Measurements from ENCODE around the gene C10orf71. TPM values are rescaled to one million over a fixed set of nuclear protein-coding genes. Genes with fewer than 3 reads are reported as not detected.

C10orf71 gene
- total and polyA plus RNA-seq, 2 of the 8 experiments (the other 6 are each of a cell fraction or from before 2014, with no cell fraction given), result not detected

- H3K9me3 ChIP-seq (ENCODE audit: insufficient read depth in 2 of 2, low read depth in 1 of 2, low read length in 1 of 2), result no peaks in the 10 kb centered on the region
- no peak for TF ChIP-seq TEAD4 (IDR thresholded peaks at IDR 0.05; ENCODE audit: low read depth, low read length)
- no peak for TF ChIP-seq SIX5 (IDR thresholded peaks at IDR 0.05; ENCODE audit: low read depth, low read length)
Measured at GRCh38 chr10:49280001-49280408, 19.0 kb upstream of the C10orf71 start.

More at GRCh38 chr10:49280001-49280408, 19.0 kb upstream of the C10orf71 start:
- no peak overlapping the region for H2AK5ac ChIP-seq (ENCODE audit: low read depth, low read length)
- H3K27ac ChIP-seq (ENCODE audit: low read depth, low read length), result no peak overlapping the region
- ChIA-PET CTCF (ENCODE audit: partially characterized antibody) (interaction anchor here (0.8 to 3.3 kb wide), 8 partner anchors 9 to 146 kb away, joined by 3 to 16 read pairs (median 5); partner anchors contain the start of gene FAM170B), POLR2A (ENCODE audit: partially characterized antibody) (no interaction called here)
- no peak overlapping the region for H4K8ac ChIP-seq (ENCODE audit: extremely low read depth, insufficient read depth, low read length)
- no peaks in the 10 kb centered on the region for H4K20me1 ChIP-seq (replicated peaks in 1 of 2; ENCODE audit: control insufficient read depth in 1 of 2, insufficient read depth in 2 of 2, low read length in 2 of 2)
- 87% methylated on average over 3 of the region's 3 CpGs; no CpG with 5 or more reads in 1 of the 2 experiments for WGBS, 2 experiments (ENCODE audit: extremely low coverage in 1 of 2, insufficient coverage in 1 of 2, insufficient read length in 1 of 2, insufficient replicate concordance in 2 of 2, low coverage in 1 of 2, low lambda C conversion rate in 2 of 2, missing lambda C conversion rate in 1 of 2)
- H2BK12ac ChIP-seq (ENCODE audit: low read depth, low read length), result peak overlapping the region; percentile 68; the same call in 1 of the 2 replicates
- no peak for FAIRE-seq
- no peaks in the 10 kb centered on the region; the same call in 1 of the 2 replicates for H3K79me1 ChIP-seq (ENCODE audit: low read depth, low read length)
- H2BK15ac ChIP-seq (ENCODE audit: low read length), result no peak overlapping the region
- H3K4me3 ChIP-seq (ENCODE audit: extremely low read depth in 1 of 4, insufficient read depth in 2 of 4, low read depth in 3 of 4, low read length in 4 of 4), result no peak overlapping the region
- H2BK120ac ChIP-seq (replicated peaks; ENCODE audit: low read depth, low read length), result no peak overlapping the region
- no peak overlapping the region for H3K14ac ChIP-seq (ENCODE audit: insufficient read length)
- no peak overlapping the region for H4K5ac ChIP-seq (ENCODE audit: insufficient read length, low read depth, low read length)
- H3K18ac ChIP-seq (ENCODE audit: extremely low read depth, low read length), result no peak overlapping the region
- H2BK5ac ChIP-seq (ENCODE audit: low read depth, low read length), result no peak overlapping the region
- H3K23ac ChIP-seq (ENCODE audit: insufficient read length), result no peak overlapping the region
- H4K91ac ChIP-seq (replicated peaks; ENCODE audit: insufficient read length, low read length), result no peak overlapping the region
- H3K79me2 ChIP-seq (ENCODE audit: control insufficient read depth in 1 of 2, insufficient read depth in 2 of 2, low read length in 2 of 2), result no peaks in the 10 kb centered on the region
- H3K27me3 ChIP-seq (replicated peaks in 1 of 4; ENCODE audit: control insufficient read depth in 3 of 4, extremely low read depth in 1 of 4, insufficient read depth in 3 of 4, low read length in 3 of 4), result no peaks in the 10 kb centered on the region
- H3K36me3 ChIP-seq (ENCODE audit: control insufficient read depth in 2 of 4, insufficient read depth in 4 of 4, low read length in 3 of 4), result no peaks in the 10 kb centered on the region
- H3K4ac ChIP-seq (replicated peaks; ENCODE audit: insufficient read length, low read depth, low read length), result no peak overlapping the region
- no peak overlapping the region for H3K56ac ChIP-seq (replicated peaks; ENCODE audit: insufficient read length, low read depth, low read length)
- H3K23me2 ChIP-seq (ENCODE audit: low read depth, low read length), result no peaks in the 10 kb centered on the region; the same call in 1 of the 2 replicates
- H2BK20ac ChIP-seq (ENCODE audit: low read length), result no peak overlapping the region
- H3K4me1 ChIP-seq (replicated peaks in 1 of 4; ENCODE audit: control insufficient read depth in 3 of 4, insufficient read depth in 4 of 4, low read length in 3 of 4), result no peaks in the 10 kb centered on the region; a peak in 1 of 7 replicates
- H3K9ac ChIP-seq (replicated peaks in 1 of 4; ENCODE audit: extremely low read depth in 1 of 4, low read depth in 3 of 4, low read length in 3 of 4), result no peak overlapping the region
- H2AFZ ChIP-seq (ENCODE audit: low read length), result no peak overlapping the region
- no peak for DNase-seq (ENCODE audit: low read depth in 1 of 2, low spot score in 2 of 2)
- H3K4me2 ChIP-seq (ENCODE audit: insufficient read depth in 1 of 2, low read depth in 2 of 2, low read length in 2 of 2), result no peak overlapping the region
